Activated naive CD8-positive, alpha-beta T cell treated with anti-CD3 and anti-CD28 coated beads for 36 hours (primary cell): ENCODE results near the gene DTX4. TPM values are rescaled to one million over a fixed set of nuclear protein-coding genes. Genes with fewer than 3 reads are reported as not detected.

ENCODE experiments used
- DNase-seq: peaks from one replicate; pipeline ENCODE4 v3.0.0; 2021
- H3K27ac Mint-ChIP-seq: one replicate; pipeline ENCODE4 v1.8.0; 2022; ENCODE audit warnings: mild to moderate bottlenecking, moderate library complexity, mixed read lengths
- H3K27me3 Mint-ChIP-seq: one replicate; pipeline ENCODE4 v1.8.0; 2022; ENCODE audit warnings: mild to moderate bottlenecking, mixed read lengths
- H3K36me3 Mint-ChIP-seq: one replicate; pipeline ENCODE4 v1.8.0; 2021; ENCODE audit warnings: mild to moderate bottlenecking, mixed read lengths
- H3K4me1 Mint-ChIP-seq: one replicate; pipeline ENCODE4 v1.8.0; 2021; ENCODE audit warnings: mixed read lengths
- H3K4me3 Mint-ChIP-seq: one replicate; pipeline ENCODE4 v1.8.0; 2022; ENCODE audit warnings: mild to moderate bottlenecking, moderate library complexity, mixed read lengths
- H3K9me3 Mint-ChIP-seq: one replicate; pipeline ENCODE4 v1.8.0; 2022; ENCODE audit warnings: mixed read lengths
- total RNA-seq, 2 experiments: library from RNA; stranded (reverse); gene quantifications; one replicate each; pipeline ENCODE4 v1.2.3, GENCODE V29; 2021

The DTX4 gene
- total RNA-seq, 2 experiments from 2014 or later: 0.10 to 0.49 TPM

DNA sequence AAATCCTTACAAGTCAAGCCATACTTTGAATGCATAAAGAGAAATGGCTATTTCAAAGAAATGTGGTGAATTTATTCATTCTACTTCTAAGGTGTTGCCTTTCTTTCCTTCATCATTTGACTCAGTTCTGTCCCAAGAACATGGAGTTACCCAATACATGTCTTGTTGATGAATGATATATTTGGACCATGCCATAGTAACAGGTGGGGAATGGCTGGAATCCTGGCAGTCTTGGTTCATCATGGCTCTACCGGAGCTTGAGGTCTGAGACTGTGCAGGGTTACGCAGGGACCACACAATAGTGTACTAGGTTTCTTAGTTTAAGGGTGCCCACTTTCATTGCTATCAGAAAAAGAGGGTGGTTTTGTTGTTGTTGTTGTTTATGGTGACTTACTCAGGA lies 81.1 kb downstream of the DTX4 start:
- no peaks in the 10 kb centered on the region for H3K27me3 Mint-ChIP-seq
- H3K27ac Mint-ChIP-seq: no peak overlapping the region
- H3K4me1 Mint-ChIP-seq: peaks cover 5% of the 10 kb centered on the region
- no peak overlapping the region for H3K4me3 Mint-ChIP-seq
- no peaks in the 10 kb centered on the region for H3K36me3 Mint-ChIP-seq
- no peaks in the 10 kb centered on the region for H3K9me3 Mint-ChIP-seq
- DNase-seq: no peak

DNA sequence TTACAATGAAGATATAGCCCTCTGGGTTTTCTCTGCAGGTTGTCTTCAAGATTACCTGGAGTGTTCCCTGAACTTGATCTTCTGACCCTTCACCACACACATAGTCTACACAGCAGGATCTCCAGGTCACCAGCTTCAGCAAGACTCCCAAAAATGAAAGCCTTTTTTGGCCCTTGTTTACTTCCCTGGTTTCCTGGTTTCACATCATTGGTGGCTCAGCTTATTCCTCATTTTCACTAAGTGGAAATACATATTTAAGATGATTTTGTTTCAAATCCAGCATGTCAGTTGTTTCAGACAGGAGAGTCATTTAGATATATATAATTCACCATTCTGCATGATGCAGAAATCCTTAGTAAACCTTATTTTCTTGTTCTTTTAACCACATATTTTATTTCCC lies 82.4 kb downstream of the DTX4 start:
- no peak overlapping the region for H3K27ac Mint-ChIP-seq
- no peaks in the 10 kb centered on the region for H3K4me1 Mint-ChIP-seq
- no peaks in the 10 kb centered on the region for H3K27me3 Mint-ChIP-seq
- H3K9me3 Mint-ChIP-seq: no peaks in the 10 kb centered on the region
- no peaks in the 10 kb centered on the region for H3K36me3 Mint-ChIP-seq
- H3K4me3 Mint-ChIP-seq: no peak overlapping the region
- no peak for DNase-seq

DNA sequence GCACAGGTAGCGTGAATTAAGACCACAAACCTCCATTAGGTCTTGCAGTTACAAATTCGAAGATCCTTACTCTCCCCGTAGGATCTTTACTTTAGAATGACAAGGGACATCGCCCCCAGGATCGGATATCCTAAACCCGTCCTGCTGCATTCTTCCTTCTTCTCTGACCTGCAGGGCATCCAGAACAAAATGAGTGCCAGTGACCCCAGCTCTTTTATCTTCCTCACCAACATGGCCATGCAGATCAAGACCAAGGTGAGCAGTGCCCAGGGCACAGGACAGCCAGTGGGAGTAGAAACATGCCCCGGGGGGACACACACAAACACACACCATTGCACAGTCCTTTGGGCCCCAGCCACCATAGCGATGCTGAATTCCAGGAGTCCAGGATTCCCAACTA lies 83.3 kb downstream of the DTX4 start:
- Mint-ChIP-seq H3K4me3 (no peak overlapping the region), H3K9me3 (no peaks in the 10 kb centered on the region), H3K36me3 (no peaks in the 10 kb centered on the region), H3K27me3 (no peaks in the 10 kb centered on the region), H3K27ac (no peak overlapping the region), H3K4me1 (no peaks in the 10 kb centered on the region)
- DNase-seq: no peak

Other genes starting within 250 kb of the DTX4 start
- gene GLYATL1, start 232.6 kb upstream of the DTX4 start, total RNA-seq: 1 to 10 TPM in 1 of 2 experiments, under 1 TPM in 1; 0.52 to 1.3 TPM
- gene GLYATL1B, start 85.8 kb upstream of the DTX4 start, total RNA-seq: not detected
- gene FAM111B, start 64.9 kb upstream of the DTX4 start, total RNA-seq: 10 to 100 TPM; 46.1 to 50.4 TPM
- 10 to 100 TPM; 85.7 to 91.7 TPM for gene FAM111A, start 29.3 kb upstream of the DTX4 start, total RNA-seq
- under 1 TPM; 0.62 to 0.70 TPM for gene MPEG1, start 40.8 kb downstream of the DTX4 start, total RNA-seq
- not detected for gene OR5AN1, start 186.8 kb downstream of the DTX4 start, total RNA-seq